ENCODE measurements around the gene TOLLIP.
"Not testable (repeated sequence)": the region's sequence is repeated elsewhere in the genome, so short reads cannot be mapped to it uniquely, and the experiment has no call there.

Gene TOLLIP

GRCh38 chr11:1242751-1243150, 66.7 kb downstream of the TOLLIP start:
- not testable (repeated sequence) for DNase-seq

GRCh38 chr11:1242289-1242688, 67.1 kb downstream of the TOLLIP start:
- DNase-seq: no peak

DNA sequence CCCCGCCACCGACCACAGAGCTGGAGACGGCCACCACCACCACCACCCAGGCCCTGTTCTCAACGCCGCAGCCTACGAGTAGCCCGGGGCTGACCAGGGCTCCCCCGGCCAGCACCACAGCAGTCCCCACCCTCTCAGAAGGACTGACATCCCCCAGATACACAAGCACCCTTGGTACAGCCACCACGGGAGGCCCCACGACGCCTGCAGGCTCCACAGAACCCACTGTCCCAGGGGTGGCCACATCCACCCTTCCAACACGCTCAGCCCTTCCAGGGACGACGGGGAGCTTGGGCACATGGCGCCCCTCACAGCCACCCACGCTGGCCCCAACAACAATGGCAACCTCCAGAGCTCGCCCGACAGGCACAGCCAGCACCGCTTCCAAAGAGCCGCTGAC, 67.7 kb downstream of the TOLLIP start:
- no peak for DNase-seq

DNA sequence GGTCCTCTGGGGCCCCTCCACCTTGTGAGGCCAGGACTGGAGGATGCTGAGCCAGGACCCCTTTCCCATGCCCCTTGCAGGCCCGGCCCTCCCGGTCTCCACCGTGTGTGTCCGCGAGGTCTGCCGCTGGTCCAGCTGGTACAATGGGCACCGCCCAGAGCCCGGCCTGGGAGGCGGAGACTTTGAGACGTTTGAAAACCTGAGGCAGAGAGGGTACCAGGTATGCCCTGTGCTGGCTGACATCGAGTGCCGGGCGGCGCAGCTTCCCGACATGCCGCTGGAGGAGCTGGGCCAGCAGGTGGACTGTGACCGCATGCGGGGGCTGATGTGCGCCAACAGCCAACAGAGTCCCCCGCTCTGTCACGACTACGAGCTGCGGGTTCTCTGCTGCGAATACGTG, 68.7 kb downstream of the TOLLIP start:
- DNase-seq: no peak

DNA sequence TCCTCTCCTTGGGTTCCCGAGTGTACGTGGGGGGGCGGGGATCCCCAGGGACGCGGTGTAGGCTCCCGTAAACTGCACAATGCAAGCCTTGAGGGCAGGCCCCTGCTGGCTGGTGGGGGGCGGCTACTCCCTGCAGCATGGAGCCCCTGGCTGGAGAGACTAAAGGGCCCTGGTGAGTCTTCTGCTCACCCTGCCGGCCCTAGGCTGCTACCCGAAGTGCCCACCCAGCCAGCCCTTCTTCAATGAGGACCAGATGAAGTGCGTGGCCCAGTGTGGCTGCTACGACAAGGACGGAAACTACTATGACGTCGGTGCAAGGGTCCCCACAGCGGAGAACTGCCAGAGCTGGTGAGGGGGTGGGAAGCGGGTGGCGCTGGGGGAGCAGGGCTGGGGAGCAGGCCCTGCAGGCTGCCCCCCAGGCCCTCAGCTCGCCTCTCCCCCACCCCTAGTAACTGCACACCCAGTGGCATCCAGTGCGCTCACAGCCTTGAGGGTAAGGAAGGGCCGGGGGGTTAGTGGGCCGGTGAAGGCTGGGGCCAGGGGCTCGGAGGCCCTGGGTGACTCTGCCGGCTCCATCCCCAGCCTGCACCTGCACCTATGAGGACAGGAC, 69.7 kb downstream of the TOLLIP start:
- no peak for DNase-seq

- DNase-seq: no peak
Observed at GRCh38 chr11:1238767-1239595, 70.5 kb downstream of the TOLLIP start.

GRCh38 chr11:1237851-1238250, 71.6 kb downstream of the TOLLIP start:
- no peak for DNase-seq

GRCh38 chr11:1237128-1237580, 72.3 kb downstream of the TOLLIP start:
- no peak for DNase-seq

DNA sequence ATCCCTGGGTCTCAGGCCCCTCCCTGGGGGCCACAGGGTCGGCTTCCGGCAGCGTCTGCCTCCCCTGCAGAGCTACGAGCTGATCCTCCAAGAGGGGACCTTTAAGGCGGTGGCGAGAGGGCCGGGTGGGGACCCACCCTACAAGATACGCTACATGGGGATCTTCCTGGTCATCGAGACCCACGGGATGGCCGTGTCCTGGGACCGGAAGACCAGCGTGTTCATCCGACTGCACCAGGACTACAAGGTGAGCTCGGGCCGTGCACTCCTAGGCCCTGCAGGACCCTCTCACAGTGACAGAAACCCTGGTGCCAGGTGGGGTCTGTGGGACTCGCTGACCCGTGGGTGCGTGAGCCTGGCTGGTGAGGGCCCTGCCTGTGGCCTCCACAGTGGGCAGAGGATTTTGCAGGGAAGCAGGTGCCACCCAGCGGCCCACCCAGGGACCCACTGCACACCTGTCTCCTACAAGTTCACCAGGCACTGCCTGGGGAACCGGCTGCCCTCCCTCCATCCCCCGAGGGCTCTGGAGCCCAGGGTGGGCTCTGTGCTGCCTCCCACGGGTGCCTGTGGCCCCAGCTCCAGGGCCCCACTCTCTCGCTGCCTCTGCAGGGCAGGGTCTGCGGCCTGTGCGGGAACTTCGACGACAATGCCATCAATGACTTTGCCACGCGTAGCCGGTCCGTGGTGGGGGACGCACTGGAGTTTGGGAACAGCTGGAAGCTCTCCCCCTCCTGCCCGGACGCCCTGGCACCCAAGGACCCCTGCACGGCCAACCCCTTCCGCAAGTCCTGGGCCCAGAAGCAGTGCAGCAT, 72.9 kb downstream of the TOLLIP start:
- DNase-seq: no peak

GRCh38 chr11:1235901-1236315, 73.5 kb downstream of the TOLLIP start:
- DNase-seq: no peak

DNA sequence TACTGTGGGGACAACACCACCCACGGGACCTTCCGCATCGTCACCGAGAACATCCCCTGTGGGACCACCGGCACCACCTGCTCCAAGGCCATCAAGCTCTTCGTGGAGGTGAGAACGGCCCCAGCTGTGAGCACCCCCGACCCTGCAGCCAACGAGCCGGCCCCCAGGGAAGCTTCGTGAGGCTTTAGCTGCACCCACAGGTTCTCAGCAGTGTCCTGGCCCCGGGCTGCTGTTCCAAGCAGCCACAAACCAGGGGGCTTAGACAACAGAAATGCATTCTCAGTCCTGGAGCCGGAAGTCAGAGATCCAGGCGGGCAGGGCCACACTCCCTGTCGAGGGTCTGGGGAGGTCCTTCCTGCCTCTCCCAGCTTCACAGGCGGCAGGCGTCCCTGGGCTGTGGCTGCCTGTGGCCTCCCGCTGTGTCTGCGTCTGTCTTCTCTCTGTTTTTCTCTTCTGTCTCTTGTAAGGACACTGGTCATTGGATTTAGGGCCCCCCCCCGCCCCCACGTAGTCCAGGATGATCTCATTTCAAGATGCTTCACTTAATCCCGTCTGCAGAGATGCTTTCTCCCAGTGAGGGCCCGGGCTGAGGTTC, 74.0 kb downstream of the TOLLIP start:
- no peak for DNase-seq

DNA sequence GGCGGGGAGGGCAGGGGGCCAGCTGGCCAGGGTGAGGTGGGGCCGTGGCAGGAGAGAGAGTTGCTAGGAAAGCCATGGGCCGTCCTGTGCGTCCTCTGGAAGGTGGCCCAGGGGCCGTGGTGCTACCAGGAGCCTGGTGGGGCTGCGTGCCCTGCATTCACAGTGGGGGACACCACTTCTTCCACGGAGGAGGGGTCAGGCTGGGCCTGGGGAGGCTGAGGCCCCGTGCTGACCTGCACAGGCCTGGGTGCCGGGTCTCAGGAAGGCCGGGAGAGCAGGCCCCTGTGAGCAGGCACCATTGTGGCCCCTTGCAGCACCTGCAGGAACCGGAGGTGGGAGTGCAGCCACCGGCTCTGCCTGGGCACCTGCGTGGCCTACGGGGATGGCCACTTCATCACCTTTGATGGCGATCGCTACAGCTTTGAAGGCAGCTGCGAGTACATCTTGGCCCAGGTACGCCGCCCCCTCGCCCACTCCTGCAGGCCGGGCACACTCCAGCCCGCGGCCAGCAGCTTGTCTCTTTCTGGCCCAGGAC, 74.6 kb downstream of the TOLLIP start:
- DNase-seq: no peak

- DNase-seq: no peak
Observed at GRCh38 chr11:1234054-1234720, 75.2 kb downstream of the TOLLIP start.

DNA sequence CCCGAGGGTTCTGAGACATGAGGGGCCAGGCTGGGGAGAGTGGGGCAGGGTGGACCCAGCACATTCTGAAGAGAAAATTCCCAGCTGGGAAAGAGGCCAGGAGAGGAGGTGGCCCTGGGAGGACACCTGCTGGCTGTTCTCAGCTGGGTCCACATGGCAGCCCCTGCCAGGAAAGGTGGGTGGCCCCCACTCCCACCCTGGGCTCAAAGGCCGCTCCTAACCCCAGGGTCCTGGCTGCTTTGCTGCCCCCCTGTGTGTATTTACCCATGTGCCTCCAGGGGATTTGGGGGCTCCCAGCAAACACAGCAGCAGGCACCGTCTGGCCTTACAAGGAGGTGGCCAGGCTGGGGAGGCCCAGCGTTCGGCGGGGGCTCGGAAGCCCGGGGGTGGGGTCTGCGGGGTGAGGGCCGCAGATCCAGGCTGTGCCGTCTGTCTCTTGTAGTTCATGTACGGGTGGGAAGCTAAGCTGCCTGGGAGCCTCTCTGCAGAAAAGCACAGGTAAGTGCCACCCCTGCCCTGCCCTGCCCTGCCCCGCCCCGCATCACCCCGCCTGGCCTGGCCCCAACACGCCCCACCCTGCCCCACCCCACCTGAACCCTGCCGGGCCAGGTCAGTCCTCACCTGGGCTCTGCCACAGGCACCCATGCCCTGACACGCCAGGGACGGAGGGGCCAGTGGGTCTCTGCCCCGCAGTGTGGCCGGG, 75.9 kb downstream of the TOLLIP start:
- DNase-seq: no peak

DNA sequence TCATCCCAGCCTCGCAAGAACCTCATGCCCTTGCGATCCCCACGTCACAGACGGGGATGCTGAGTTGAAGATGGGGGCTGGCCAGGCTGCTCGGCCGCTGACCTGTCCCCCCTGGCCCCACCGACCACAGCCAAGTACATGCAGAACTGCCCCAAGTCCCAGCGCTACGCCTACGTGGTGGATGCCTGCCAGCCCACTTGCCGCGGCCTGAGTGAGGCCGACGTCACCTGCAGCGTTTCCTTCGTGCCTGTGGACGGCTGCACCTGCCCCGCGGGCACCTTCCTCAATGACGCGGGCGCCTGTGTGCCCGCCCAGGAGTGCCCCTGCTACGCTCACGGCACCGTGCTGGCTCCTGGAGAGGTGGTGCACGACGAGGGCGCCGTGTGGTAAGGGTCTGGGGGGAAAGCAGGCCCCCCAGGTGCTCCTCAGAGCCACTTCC, 76.5 kb downstream of the TOLLIP start:
- DNase-seq: no peak

DNA sequence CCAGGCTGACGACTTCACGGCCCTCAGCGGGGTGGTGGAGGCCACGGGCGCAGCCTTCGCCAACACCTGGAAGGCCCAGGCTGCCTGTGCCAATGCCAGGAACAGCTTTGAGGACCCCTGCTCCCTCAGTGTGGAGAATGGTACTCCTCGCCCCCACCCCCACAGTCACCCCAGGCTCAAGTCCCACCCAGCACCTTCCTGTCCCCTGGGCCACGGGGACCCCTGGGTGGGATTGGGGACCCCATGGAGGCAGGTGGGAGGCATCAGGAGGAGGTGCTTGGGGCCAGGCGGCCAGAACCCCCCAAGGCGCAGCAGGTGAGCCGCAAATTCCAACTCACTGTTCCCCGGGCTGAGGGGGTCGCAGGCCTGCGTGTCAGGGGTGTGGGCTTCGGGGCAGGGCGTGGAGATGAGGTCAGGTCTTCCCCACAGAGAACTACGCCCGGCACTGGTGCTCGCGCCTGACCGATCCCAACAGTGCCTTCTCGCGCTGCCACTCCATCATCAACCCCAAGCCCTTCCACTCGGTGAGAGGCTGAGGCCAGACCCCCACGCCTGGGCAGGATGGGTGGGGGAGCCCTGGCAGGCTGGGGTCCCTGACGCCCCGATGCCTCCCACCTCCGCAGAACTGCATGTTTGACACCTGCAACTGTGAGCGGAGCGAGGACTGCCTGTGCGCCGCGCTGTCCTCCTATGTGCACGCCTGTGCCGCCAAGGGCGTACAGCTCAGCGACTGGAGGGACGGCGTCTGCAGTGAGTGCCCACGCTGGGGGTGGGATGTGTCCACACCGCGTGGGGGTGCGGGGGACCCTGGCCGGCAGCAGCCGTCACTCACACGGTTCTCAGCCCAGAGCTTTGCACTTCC, 77.2 kb downstream of the TOLLIP start:
- no peak for DNase-seq

- DNase-seq: no peak
Observed at GRCh38 chr11:1231396-1232020, 77.9 kb downstream of the TOLLIP start.

GRCh38 chr11:1230456-1231395, 78.7 kb downstream of the TOLLIP start:
- no peak for DNase-seq

GRCh38 chr11:1230121-1230455, 79.3 kb downstream of the TOLLIP start:
- DNase-seq: no peak

All from stimulated activated naive CD4-positive, alpha-beta T cell (primary cell).